ENCODE results near the gene CELA1.

GRCh38 chr12:51281202-51281924 is 65.1 kb downstream of the CELA1 start:
- TF ChIP-seq EZH2phosphoT487 (IDR thresholded peaks at IDR 0.05; ENCODE audit: insufficient read depth, low read depth), result no peak
- TF ChIP-seq EZH2 (IDR thresholded peaks at IDR 0.05; ENCODE audit: insufficient read depth, poor library complexity, severe bottlenecking), result no peak
